Caco-2 (cell line): ENCODE data around the gene NHEJ1. TPM values are rescaled to one million over a fixed set of nuclear protein-coding genes. Genes with fewer than 3 reads are reported as not detected.

Experiments used
- BruUV-seq: library from RNA; stranded (reverse); fragments of 400-500 nt; replicated peaks from 2 replicates; lab custom pipeline; 2021; lab: Mats Ljungman, UMichigan
- CTCF ChIA-PET: fragments of 300-600 bp; sonication (Branson Sonifier 250); formaldehyde crosslinking; loops from one replicate; lab custom pipeline; 2022; ENCODE audit warnings: antibody characterized with exemption; lab: Charles Lee
- POLR2A ChIA-PET: fragments of 300-600 bp; sonication (Branson Sonifier 250); formaldehyde crosslinking; loops from one replicate; lab custom pipeline; 2022; ENCODE audit warnings: antibody characterized with exemption; lab: Charles Lee
- DNase-seq, 2 experiments: peaks; one replicate each; pipeline versions ENCODE4 v3.0.0 to v3.0.0-alpha.2; 2020 to 2022
- H3K27me3 ChIP-seq: replicated peaks from 2 replicates; pipeline ENCODE4 v1.6.0; 2011; ENCODE audit warnings: low read length; ENCODE audit not compliant: control insufficient read depth, insufficient read depth
- H3K36me3 ChIP-seq: 2 replicates; pipeline ENCODE4 v1.5.1; 2011; ENCODE audit warnings: low read length; ENCODE audit not compliant: control insufficient read depth, insufficient read depth
- H3K4me1 ChIP-seq: fragments of 250-450 bp; sonication (Bioruptor Pico); 2 replicates; pipeline ENCODE4 v1.5.1; 2020; ENCODE audit warnings: mild to moderate bottlenecking
- H3K4me3 ChIP-seq: 2 replicates; pipeline ENCODE4 v1.5.1; 2011; ENCODE audit warnings: low read depth, mild to moderate bottlenecking, control low read depth, low read length
- H3K9me3 ChIP-seq: fragments of 250-450 bp; sonication (Bioruptor Pico); 2 replicates; pipeline ENCODE4 v1.5.1; 2020; ENCODE audit warnings: mild to moderate bottlenecking, moderate library complexity
- H3K27ac Mint-ChIP-seq: one replicate; pipeline ENCODE4 v1.8.0; 2022; ENCODE audit warnings: mixed read lengths; ENCODE audit not compliant: unreplicated experiment
- H3K27me3 Mint-ChIP-seq: one replicate; pipeline ENCODE4 v1.8.0; 2022; ENCODE audit warnings: mixed read lengths; ENCODE audit not compliant: insufficient read depth, unreplicated experiment
- H3K36me3 Mint-ChIP-seq: one replicate; pipeline ENCODE4 v1.8.0; 2022; ENCODE audit warnings: mild to moderate bottlenecking, mixed read lengths; ENCODE audit not compliant: insufficient read depth, unreplicated experiment
- H3K4me1 Mint-ChIP-seq: one replicate; pipeline ENCODE4 v1.8.0; 2022; ENCODE audit warnings: low read depth, mixed read lengths; ENCODE audit not compliant: unreplicated experiment
- H3K4me3 Mint-ChIP-seq: one replicate; pipeline ENCODE4 v1.8.0; 2022; ENCODE audit warnings: mild to moderate bottlenecking, moderate library complexity, mixed read lengths; ENCODE audit not compliant: unreplicated experiment
- H3K9me3 Mint-ChIP-seq: one replicate; pipeline ENCODE4 v1.8.0; 2022; ENCODE audit warnings: mixed read lengths; ENCODE audit not compliant: unreplicated experiment
- intact Hi-C: fragments of 100-400 bp; cut with micrococcal nuclease; formaldehyde crosslinking; loops from one replicate; pipeline ENCODE4 v1.10.0; 2022; ENCODE audit not compliant: unreplicated experiment
- total RNA-seq: library from RNA; stranded (reverse); gene quantifications from 2 replicates; pipeline ENCODE4 v1.2.3, GENCODE V29; 2022
- TF ChIP-seq, protein P1 (sequence below), 2 experiments: fragments of 200-600 bp in 1 of 2; IDR thresholded peaks; 1 replicate in 1 of 2; 2 replicates in 1 of 2; pipeline versions ENCODE4 v1.5.1 to v1.8.0; 2011 to 2022; ENCODE audit warnings: antibody characterized with exemption in 1 of 2, control low read depth in 1 of 2, inconsistent platforms in 1 of 2, low read depth in 1 of 2, low read length in 1 of 2, mild to moderate bottlenecking in 1 of 2, moderate library complexity in 1 of 2; ENCODE audit not compliant: insufficient read depth in 1 of 2, severe bottlenecking in 1 of 2, unreplicated experiment in 1 of 2

NHEJ1 gene
- total RNA-seq, 1 experiment from 2014 or later, result 29.6 TPM

DNA sequence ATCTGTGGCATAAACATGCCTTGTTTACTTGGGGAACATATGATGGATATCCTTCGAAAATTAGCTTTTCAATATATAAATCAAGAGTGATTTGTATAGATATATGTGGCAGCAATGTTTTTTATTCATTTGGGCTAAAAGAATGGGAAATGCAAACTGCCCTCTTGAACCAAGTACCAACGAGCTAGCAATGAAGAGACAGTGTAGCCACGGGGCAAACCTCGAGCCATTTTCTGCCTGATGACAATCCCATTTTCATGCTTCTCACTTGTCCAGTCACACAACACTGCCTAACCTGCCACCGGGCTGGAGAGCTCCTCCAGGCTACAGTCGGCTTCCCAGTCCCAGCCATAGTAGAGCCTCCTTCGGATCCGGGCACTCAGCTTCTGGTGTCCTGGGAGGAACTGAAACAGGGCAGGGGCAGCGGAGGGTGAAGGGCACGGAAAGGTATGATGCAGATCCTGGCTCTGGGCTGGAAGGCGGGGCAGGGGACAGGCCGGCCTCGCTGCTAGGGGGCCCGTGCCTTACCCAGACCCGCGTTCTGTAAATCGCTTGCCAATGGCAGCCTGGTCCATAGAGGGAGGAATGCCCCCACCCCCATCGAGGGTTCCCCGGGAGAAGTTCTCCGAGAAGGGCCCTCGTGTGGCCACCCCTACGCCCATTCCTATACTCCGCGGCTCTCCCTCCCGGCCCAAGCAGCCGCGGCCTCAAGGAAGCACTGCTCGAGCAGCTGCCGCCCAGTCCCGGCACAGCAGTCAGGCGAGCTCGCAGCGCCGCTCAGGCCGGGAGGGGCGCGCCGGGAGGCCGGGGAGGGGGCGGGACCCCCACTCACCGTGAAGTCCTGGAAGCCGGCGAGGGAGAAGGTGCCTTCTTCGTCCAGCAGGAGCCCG, 15.6 kb upstream of the NHEJ1 start:
- intact Hi-C loops, result loop anchor here (1.0 to 5.0 kb wide), 3 partner anchors 16 to 211 kb away; partner anchors contain the start of genes DNAJB2, DNPEP and NHEJ1
- H3K4me3 ChIP-seq, result peak overlapping the region; percentile 93
- TF ChIP-seq, protein P1, sequence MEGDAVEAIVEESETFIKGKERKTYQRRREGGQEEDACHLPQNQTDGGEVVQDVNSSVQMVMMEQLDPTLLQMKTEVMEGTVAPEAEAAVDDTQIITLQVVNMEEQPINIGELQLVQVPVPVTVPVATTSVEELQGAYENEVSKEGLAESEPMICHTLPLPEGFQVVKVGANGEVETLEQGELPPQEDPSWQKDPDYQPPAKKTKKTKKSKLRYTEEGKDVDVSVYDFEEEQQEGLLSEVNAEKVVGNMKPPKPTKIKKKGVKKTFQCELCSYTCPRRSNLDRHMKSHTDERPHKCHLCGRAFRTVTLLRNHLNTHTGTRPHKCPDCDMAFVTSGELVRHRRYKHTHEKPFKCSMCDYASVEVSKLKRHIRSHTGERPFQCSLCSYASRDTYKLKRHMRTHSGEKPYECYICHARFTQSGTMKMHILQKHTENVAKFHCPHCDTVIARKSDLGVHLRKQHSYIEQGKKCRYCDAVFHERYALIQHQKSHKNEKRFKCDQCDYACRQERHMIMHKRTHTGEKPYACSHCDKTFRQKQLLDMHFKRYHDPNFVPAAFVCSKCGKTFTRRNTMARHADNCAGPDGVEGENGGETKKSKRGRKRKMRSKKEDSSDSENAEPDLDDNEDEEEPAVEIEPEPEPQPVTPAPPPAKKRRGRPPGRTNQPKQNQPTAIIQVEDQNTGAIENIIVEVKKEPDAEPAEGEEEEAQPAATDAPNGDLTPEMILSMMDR (IDR thresholded peaks at IDR 0.05; ENCODE audit: insufficient read depth in 1 of 2, low read depth in 1 of 2, low read length in 1 of 2, severe bottlenecking in 1 of 2, unreplicated experiment in 1 of 2), result no peak
- Mint-ChIP-seq H3K36me3 (peaks cover 37% of the 10 kb centered on the region), H3K27ac (peak overlapping the region; percentile 48), H3K4me3 (peak overlapping the region; percentile 90), H3K4me1 (peaks cover 25% of the 10 kb centered on the region), H3K27me3 (no peaks in the 10 kb centered on the region), H3K9me3 (no peaks in the 10 kb centered on the region)
- peak; percentile 68 to 71 for DNase-seq
- H3K36me3 ChIP-seq, result peaks cover 16% of the 10 kb centered on the region
- BruUV-seq, result TSS peak; percentile 45
- ChIA-PET POLR2A (interaction anchor here (0.6 to 1.4 kb wide), 11 partner anchors 12 to 212 kb away, joined by 3 to 13 read pairs (median 6); partner anchors contain the start of genes ABCB6, DNAJB2, DNPEP and GLB1L), CTCF (interaction anchor here (0.6 to 2.0 kb wide), 10 partner anchors 21 to 211 kb away, joined by 3 to 13 read pairs (median 4); partner anchors contain the start of genes ANKZF1, ATG9A and ZFAND2B)
- H3K9me3 ChIP-seq, result no peaks in the 10 kb centered on the region
- H3K4me1 ChIP-seq, result peaks cover 17% of the 10 kb centered on the region
- H3K27me3 ChIP-seq, result no peaks in the 10 kb centered on the region; the same call in 1 of the 2 replicates

DNA sequence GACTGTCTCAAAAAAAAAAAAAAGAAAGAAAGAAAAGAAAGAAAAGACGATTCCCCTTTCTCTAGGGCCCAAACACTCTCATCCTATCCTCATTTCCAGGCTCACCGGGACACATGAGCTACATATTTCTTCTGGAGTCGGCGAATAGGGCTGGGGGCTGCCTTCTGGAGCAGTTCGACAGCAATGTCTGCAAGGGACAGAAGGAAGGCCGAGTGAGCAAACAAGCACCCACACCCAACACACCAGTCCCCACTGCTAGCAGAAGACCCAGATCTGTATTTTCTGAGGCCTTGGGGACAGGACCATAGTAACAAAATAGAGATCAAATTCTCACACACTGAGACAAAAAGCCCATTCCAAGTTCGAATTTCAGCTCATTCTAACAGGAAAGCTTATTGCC, 14.9 kb upstream of the NHEJ1 start:
- intact Hi-C loops, result loop anchor here (5.0 kb wide), 1 partner anchor 102 kb away; the partner anchor contains the start of gene DNAJB2

More for the DNA sequence above, 14.9 kb upstream of the NHEJ1 start:
- Histone ChIP-seq H3K4me1 (peaks cover 23% of the 10 kb centered on the region), H3K36me3 (peaks cover 15% of the 10 kb centered on the region), H3K27me3 (no peaks in the 10 kb centered on the region; the same call in 1 of the 2 replicates), H3K9me3 (no peaks in the 10 kb centered on the region), H3K4me3 (peak overlapping the region; percentile 93)
- ChIA-PET POLR2A (interaction anchor here (1.0 to 1.3 kb wide), 3 partner anchors 32 to 103 kb away, joined by 5 to 6 read pairs (median 6); partner anchors contain the start of genes DNAJB2, GLB1L and STK16), CTCF (interaction anchor here (1.0 to 1.7 kb wide), 5 partner anchors 20 to 195 kb away, joined by 3 to 13 read pairs (median 3); partner anchors contain the start of gene ZFAND2B)
- Mint-ChIP-seq H3K27me3 (no peaks in the 10 kb centered on the region), H3K4me3 (peak overlapping the region; percentile 90), H3K9me3 (no peaks in the 10 kb centered on the region), H3K4me1 (peaks cover 26% of the 10 kb centered on the region), H3K36me3 (peaks cover 38% of the 10 kb centered on the region), H3K27ac (peak overlapping the region; percentile 48)
- TF ChIP-seq, protein P1 (IDR thresholded peaks at IDR 0.05; ENCODE audit: insufficient read depth in 1 of 2, low read depth in 1 of 2, low read length in 1 of 2, severe bottlenecking in 1 of 2, unreplicated experiment in 1 of 2), result no peak
- no peak for DNase-seq
- no TSS peak for BruUV-seq
